ENCODE results near the gene HIBADH. TPM values are rescaled to one million over a fixed set of nuclear protein-coding genes. Genes with fewer than 3 reads are reported as not detected.

The HIBADH gene
- total and polyA plus RNA-seq, 10 of the 15 experiments (the other 5 are each of a cell fraction or from before 2014, with no cell fraction given), result 8.7 to 36.1 (median 18.6) TPM

DNA sequence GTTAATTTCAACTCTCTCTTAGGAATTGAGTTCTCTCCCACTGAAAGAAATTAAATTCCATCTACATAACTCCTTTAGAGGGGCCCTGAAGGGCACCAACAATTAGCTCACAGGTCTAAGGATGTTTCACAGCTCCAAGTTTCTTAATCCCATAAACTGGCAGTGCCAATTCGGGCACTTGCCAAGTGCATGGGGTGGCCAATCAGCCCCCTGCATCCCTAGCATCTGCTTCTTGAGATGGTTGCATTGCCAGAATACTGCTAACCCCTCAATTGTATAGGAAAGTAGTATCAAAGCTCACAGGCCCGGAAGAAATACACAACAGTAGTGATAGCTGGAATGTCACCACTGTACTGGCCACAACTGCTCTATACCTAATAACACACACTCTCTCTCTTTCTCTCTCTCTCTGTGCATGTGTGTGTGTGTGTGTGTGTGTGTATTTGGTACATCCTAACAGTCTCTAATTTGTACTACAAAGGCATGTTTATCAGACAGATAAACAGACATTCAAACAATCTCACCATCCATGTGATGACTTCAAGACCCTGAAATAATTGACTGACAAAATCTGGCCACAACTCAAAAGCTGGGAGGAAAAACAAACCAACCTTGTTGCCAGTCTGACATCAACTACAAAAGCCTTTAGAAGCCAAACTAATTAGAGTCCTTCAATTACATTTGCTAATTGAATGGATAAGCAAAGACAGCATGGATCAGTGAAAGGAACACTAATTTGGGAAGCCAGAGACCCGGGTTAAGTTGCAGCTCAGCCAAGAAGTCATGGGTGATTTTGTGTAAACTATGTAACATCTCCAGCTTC is 27.8 kb downstream of the HIBADH start:
- DNase-seq (ENCODE audit: low read depth, low spot score), result no peak
- H2AFZ ChIP-seq (ENCODE audit: control insufficient read depth, low read depth, low read length), result no peak overlapping the region
- no peak overlapping the region for H3K27ac ChIP-seq (ENCODE audit: control insufficient read depth, insufficient read depth)
- H3K36me3 ChIP-seq (ENCODE audit: control insufficient read depth in 2 of 2, insufficient read depth in 2 of 2, low read length in 1 of 2), result no peaks in the 10 kb centered on the region
- WGBS (ENCODE audit: insufficient coverage, insufficient replicate concordance, low lambda C conversion rate, missing lambda C conversion rate), result 81% methylated on average over 3 of the region's 3 CpGs
- ChIA-PET CTCF (interaction anchor here (1.1 kb wide), 1 partner anchor 10 kb away, joined by 3 read pairs; no protein-coding TSS in a partner anchor), RAD21 (ENCODE audit: unreplicated experiment) (no interaction called here), SMC1A (ENCODE audit: uncharacterized antibody, unreplicated experiment) (interaction anchor here (1.9 kb wide), 1 partner anchor 28 kb away, joined by 9 read pairs; no protein-coding TSS in a partner anchor), POLR2A (no interaction called here)
- intact Hi-C loops (cut with micrococcal nuclease; ENCODE audit: unreplicated experiment) (no loop called here), in situ Hi-C loops (cut with MboI) (no loop called here)
- H3K9me3 ChIP-seq (replicated peaks; ENCODE audit: control insufficient read depth, insufficient read depth, low read length), result no peaks in the 10 kb centered on the region; the same call in 2 of the 3 replicates
- H4K20me1 ChIP-seq (ENCODE audit: control insufficient read depth, insufficient read depth), result no peaks in the 10 kb centered on the region
- H3K4me1 ChIP-seq (ENCODE audit: control insufficient read depth, insufficient read depth, low read length), result no peaks in the 10 kb centered on the region
- no peak for ATAC-seq
- TF ChIP-seq GATAD2B (conservative IDR thresholded peaks at IDR 0.05; ENCODE audit: low read depth) (no peak), NFXL1 (IDR thresholded peaks at IDR 0.05; ENCODE audit: borderline replicate concordance) (no peak), SMAD5 (IDR thresholded peaks at IDR 0.05; ENCODE audit: low read depth) (no peak), BCLAF1 (IDR thresholded peaks at IDR 0.05) (no peak), KDM1A (IDR thresholded peaks at IDR 0.05; ENCODE audit: borderline replicate concordance) (no peak), ZZZ3 (IDR thresholded peaks at IDR 0.05; ENCODE audit: control insufficient read depth, insufficient read length, low read depth) (no peak), SRF (IDR thresholded peaks at IDR 0.05; ENCODE audit: low read depth in 2 of 2, low read length in 2 of 2) (no peak), TCF12 (IDR thresholded peaks at IDR 0.05; ENCODE audit: low read depth, low read length) (no peak)
- TF ChIP-seq, protein P1, sequence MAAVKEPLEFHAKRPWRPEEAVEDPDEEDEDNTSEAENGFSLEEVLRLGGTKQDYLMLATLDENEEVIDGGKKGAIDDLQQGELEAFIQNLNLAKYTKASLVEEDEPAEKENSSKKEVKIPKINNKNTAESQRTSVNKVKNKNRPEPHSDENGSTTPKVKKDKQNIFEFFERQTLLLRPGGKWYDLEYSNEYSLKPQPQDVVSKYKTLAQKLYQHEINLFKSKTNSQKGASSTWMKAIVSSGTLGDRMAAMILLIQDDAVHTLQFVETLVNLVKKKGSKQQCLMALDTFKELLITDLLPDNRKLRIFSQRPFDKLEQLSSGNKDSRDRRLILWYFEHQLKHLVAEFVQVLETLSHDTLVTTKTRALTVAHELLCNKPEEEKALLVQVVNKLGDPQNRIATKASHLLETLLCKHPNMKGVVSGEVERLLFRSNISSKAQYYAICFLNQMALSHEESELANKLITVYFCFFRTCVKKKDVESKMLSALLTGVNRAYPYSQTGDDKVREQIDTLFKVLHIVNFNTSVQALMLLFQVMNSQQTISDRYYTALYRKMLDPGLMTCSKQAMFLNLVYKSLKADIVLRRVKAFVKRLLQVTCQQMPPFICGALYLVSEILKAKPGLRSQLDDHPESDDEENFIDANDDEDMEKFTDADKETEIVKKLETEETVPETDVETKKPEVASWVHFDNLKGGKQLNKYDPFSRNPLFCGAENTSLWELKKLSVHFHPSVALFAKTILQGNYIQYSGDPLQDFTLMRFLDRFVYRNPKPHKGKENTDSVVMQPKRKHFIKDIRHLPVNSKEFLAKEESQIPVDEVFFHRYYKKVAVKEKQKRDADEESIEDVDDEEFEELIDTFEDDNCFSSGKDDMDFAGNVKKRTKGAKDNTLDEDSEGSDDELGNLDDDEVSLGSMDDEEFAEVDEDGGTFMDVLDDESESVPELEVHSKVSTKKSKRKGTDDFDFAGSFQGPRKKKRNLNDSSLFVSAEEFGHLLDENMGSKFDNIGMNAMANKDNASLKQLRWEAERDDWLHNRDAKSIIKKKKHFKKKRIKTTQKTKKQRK (IDR thresholded peaks at IDR 0.05; ENCODE audit: low read depth, low read length), result no peak
- TF ChIP-seq, protein P2, sequence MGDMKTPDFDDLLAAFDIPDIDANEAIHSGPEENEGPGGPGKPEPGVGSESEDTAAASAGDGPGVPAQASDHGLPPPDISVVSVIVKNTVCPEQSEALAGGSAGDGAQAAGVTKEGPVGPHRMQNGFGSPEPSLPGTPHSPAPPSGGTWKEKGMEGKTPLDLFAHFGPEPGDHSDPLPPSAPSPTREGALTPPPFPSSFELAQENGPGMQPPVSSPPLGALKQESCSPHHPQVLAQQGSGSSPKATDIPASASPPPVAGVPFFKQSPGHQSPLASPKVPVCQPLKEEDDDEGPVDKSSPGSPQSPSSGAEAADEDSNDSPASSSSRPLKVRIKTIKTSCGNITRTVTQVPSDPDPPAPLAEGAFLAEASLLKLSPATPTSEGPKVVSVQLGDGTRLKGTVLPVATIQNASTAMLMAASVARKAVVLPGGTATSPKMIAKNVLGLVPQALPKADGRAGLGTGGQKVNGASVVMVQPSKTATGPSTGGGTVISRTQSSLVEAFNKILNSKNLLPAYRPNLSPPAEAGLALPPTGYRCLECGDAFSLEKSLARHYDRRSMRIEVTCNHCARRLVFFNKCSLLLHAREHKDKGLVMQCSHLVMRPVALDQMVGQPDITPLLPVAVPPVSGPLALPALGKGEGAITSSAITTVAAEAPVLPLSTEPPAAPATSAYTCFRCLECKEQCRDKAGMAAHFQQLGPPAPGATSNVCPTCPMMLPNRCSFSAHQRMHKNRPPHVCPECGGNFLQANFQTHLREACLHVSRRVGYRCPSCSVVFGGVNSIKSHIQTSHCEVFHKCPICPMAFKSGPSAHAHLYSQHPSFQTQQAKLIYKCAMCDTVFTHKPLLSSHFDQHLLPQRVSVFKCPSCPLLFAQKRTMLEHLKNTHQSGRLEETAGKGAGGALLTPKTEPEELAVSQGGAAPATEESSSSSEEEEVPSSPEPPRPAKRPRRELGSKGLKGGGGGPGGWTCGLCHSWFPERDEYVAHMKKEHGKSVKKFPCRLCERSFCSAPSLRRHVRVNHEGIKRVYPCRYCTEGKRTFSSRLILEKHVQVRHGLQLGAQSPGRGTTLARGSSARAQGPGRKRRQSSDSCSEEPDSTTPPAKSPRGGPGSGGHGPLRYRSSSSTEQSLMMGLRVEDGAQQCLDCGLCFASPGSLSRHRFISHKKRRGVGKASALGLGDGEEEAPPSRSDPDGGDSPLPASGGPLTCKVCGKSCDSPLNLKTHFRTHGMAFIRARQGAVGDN (IDR thresholded peaks at IDR 0.05), result no peak
- H3K4me3 ChIP-seq, result no peak overlapping the region
- no peak overlapping the region for H3K4me2 ChIP-seq (ENCODE audit: control insufficient read depth, insufficient read depth)
- no peaks in the 10 kb centered on the region for H3K79me2 ChIP-seq (ENCODE audit: control insufficient read depth, insufficient read depth, low read length)
- H3K9ac ChIP-seq (ENCODE audit: control insufficient read depth, insufficient read depth, low read length), result no peak overlapping the region
- no peak for FAIRE-seq
- H3K27me3 ChIP-seq (replicated peaks in 1 of 2; ENCODE audit: control insufficient read depth in 2 of 2, insufficient read depth in 2 of 2, low read length in 1 of 2), result no peaks in the 10 kb centered on the region
- no TSS peak for BruUV-seq (replicated peaks)
